Gastroesophageal sphincter (tissue), 3 donors: Measurements from ENCODE around the gene DTNBP1.

ENCODE experiments used
- POLR2A ChIP-seq, 2 donors: fragments of 450-650 bp; IDR thresholded peaks; one replicate each; pipeline ENCODE4 v1.6.1; 2017; ENCODE audit warnings: antibody characterized with exemption in 2 of 2, mild to moderate bottlenecking in 2 of 2, moderate library complexity in 1 of 2
- TF ChIP-seq, protein P1 (sequence below), 4 experiments: fragments of 200-600 bp in 2 of 4; fragments of 450-650 bp in 2 of 4; sonication (generic) in 1 of 4; IDR thresholded peaks; one replicate each; pipeline ENCODE4 v1.5.1; 2017 to 2019; ENCODE audit warnings: antibody characterized with exemption in 4 of 4, mild to moderate bottlenecking in 2 of 4, moderate library complexity in 2 of 4

DNA sequence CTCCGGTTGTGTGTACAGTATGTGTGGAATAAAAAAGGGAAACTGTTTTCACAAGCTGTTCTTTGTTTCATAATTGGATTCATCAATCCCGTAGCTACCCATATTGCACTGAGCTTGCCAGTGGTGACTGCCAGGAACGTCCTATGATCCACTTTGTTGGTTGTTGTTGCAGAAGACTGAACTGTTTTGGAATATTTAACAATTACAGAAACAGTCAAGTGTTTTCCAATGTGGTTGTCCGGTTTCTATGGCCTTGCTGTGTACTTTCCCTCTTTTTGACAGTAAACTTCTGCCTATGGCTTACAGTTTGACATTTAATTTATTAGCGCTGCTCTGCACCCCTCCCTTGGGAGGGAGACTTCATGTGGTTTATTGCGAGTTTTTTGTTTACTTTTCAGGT, 141.2 kb downstream of the DTNBP1 start:
- TF ChIP-seq, protein P1, sequence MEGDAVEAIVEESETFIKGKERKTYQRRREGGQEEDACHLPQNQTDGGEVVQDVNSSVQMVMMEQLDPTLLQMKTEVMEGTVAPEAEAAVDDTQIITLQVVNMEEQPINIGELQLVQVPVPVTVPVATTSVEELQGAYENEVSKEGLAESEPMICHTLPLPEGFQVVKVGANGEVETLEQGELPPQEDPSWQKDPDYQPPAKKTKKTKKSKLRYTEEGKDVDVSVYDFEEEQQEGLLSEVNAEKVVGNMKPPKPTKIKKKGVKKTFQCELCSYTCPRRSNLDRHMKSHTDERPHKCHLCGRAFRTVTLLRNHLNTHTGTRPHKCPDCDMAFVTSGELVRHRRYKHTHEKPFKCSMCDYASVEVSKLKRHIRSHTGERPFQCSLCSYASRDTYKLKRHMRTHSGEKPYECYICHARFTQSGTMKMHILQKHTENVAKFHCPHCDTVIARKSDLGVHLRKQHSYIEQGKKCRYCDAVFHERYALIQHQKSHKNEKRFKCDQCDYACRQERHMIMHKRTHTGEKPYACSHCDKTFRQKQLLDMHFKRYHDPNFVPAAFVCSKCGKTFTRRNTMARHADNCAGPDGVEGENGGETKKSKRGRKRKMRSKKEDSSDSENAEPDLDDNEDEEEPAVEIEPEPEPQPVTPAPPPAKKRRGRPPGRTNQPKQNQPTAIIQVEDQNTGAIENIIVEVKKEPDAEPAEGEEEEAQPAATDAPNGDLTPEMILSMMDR (IDR thresholded peaks at IDR 0.05), result no peak
- TF ChIP-seq POLR2A (IDR thresholded peaks at IDR 0.05), result no peak
